Mesenchymal stem cell (in vitro differentiated cells and primary cell): ENCODE results near the gene TBC1D26. TPM values are rescaled to one million over a fixed set of nuclear protein-coding genes. Genes with fewer than 3 reads are reported as not detected.
"Not testable (repeated sequence)": the region's sequence is repeated elsewhere in the genome, so short reads cannot be mapped to it uniquely, and the experiment has no call there.

Source experiments
- DNase-seq: peaks from one replicate; pipeline ENCODE4 v3.0.0-alpha.2; 2013
- H2AFZ ChIP-seq: one replicate; pipeline ENCODE4 v1.6.1; 2013; ENCODE audit warnings: low read depth, mild to moderate bottlenecking, control low read depth, inconsistent platforms, low read length, moderate library complexity
- H2AK5ac ChIP-seq: 2 replicates; pipeline ENCODE4 v1.6.1; 2013; ENCODE audit warnings: low read length, moderate library complexity, mild to moderate bottlenecking, inconsistent platforms; ENCODE audit not compliant: severe bottlenecking
- H2BK120ac ChIP-seq: one replicate; pipeline ENCODE4 v1.6.1; 2013; ENCODE audit warnings: low read depth, mild to moderate bottlenecking, inconsistent platforms, low read length, moderate library complexity
- H2BK12ac ChIP-seq, 2 experiments: one replicate each; pipeline ENCODE4 v1.6.1; 2013; ENCODE audit warnings: inconsistent platforms in 2 of 2, low read length in 2 of 2, mild to moderate bottlenecking in 2 of 2, moderate library complexity in 2 of 2, control low read depth in 1 of 2
- H2BK15ac ChIP-seq: one replicate; pipeline ENCODE4 v1.6.1; 2013; ENCODE audit warnings: mild to moderate bottlenecking, low read depth, inconsistent platforms; ENCODE audit not compliant: poor library complexity, severe bottlenecking
- H2BK5ac ChIP-seq: 2 replicates; pipeline ENCODE4 v1.6.1; 2013; ENCODE audit warnings: low read depth, mild to moderate bottlenecking, low read length, control low read depth, inconsistent platforms; ENCODE audit not compliant: poor library complexity, severe bottlenecking
- H3K14ac ChIP-seq, 2 experiments: one replicate each; pipeline ENCODE4 v1.6.1; 2013; ENCODE audit warnings: inconsistent platforms in 2 of 2, low read length in 2 of 2, control low read depth in 1 of 2, mild to moderate bottlenecking in 1 of 2, moderate library complexity in 1 of 2
- H3K18ac ChIP-seq, 2 experiments: one replicate each; pipeline ENCODE4 v1.6.1; 2013; ENCODE audit warnings: inconsistent platforms in 2 of 2, low read length in 2 of 2, control low read depth in 1 of 2, low read depth in 1 of 2, mild to moderate bottlenecking in 1 of 2
- H3K23ac ChIP-seq, 2 experiments: one replicate each; pipeline ENCODE4 v1.6.1; 2013; ENCODE audit warnings: inconsistent platforms in 2 of 2, low read length in 2 of 2, mild to moderate bottlenecking in 2 of 2, moderate library complexity in 2 of 2, control low read depth in 1 of 2
- H3K27ac ChIP-seq: 2 replicates; pipeline ENCODE4 v1.5.1; 2013; ENCODE audit warnings: mild to moderate bottlenecking, moderate library complexity, low read length, control low read depth, inconsistent platforms; ENCODE audit not compliant: poor library complexity, severe bottlenecking
- H3K27me3 ChIP-seq, 2 experiments: 2 replicates each; pipeline versions ENCODE4 v1.6.1 to v1.7.0; 2013; ENCODE audit warnings: low read length in 2 of 2, mild to moderate bottlenecking in 2 of 2, moderate library complexity in 2 of 2, control low read depth in 1 of 2, inconsistent platforms in 1 of 2; ENCODE audit not compliant: control insufficient read depth in 1 of 2, insufficient read depth in 1 of 2
- H3K36me3 ChIP-seq, 2 experiments: 2 replicates each; pipeline versions ENCODE4 v1.6.1 to v1.7.0; 2013; ENCODE audit warnings: low read length in 2 of 2, control low read depth in 1 of 2, inconsistent platforms in 1 of 2, low read depth in 1 of 2, mild to moderate bottlenecking in 1 of 2; ENCODE audit not compliant: insufficient read depth in 2 of 2, control insufficient read depth in 1 of 2
- H3K4ac ChIP-seq, 2 experiments: one replicate each; pipeline ENCODE4 v1.6.1; 2013; ENCODE audit warnings: inconsistent platforms in 2 of 2, low read length in 2 of 2, mild to moderate bottlenecking in 2 of 2, moderate library complexity in 2 of 2, control low read depth in 1 of 2, low read depth in 1 of 2
- H3K4me1 ChIP-seq: 2 replicates; pipeline ENCODE4 v1.6.1; 2013; ENCODE audit warnings: low read depth, low read length, control low read depth; ENCODE audit not compliant: control insufficient read depth, insufficient read depth
- H3K4me2 ChIP-seq: 2 replicates; pipeline ENCODE4 v1.6.1; 2013; ENCODE audit warnings: low read length, mild to moderate bottlenecking, inconsistent platforms; ENCODE audit not compliant: poor library complexity, severe bottlenecking
- H3K4me3 ChIP-seq, 2 experiments: 2 replicates each; pipeline versions ENCODE4 v1.5.1 to v1.7.0; 2013; ENCODE audit warnings: low read length in 2 of 2, mild to moderate bottlenecking in 2 of 2, control low read depth in 1 of 2, low read depth in 1 of 2; ENCODE audit not compliant: insufficient read depth in 1 of 2
- H3K79me1 ChIP-seq: replicated peaks from 2 replicates; pipeline ENCODE4 v1.6.1; 2013; ENCODE audit warnings: mild to moderate bottlenecking, control low read depth, low read length, inconsistent platforms; ENCODE audit not compliant: poor library complexity, severe bottlenecking
- H3K9ac ChIP-seq: 2 replicates; pipeline ENCODE4 v1.7.0; 2013; ENCODE audit warnings: mild to moderate bottlenecking, low read length, moderate library complexity
- H3K9me3 ChIP-seq: 2 replicates; pipeline ENCODE4 v1.7.0; 2013; ENCODE audit warnings: mild to moderate bottlenecking, low read length; ENCODE audit not compliant: control insufficient read depth
- H4K8ac ChIP-seq: one replicate; pipeline ENCODE4 v1.6.1; 2013; ENCODE audit warnings: inconsistent platforms, mild to moderate bottlenecking, low read length, moderate library complexity
- H4K91ac ChIP-seq: one replicate; pipeline ENCODE4 v1.6.1; 2013; ENCODE audit warnings: mild to moderate bottlenecking, low read length, inconsistent platforms
- WGBS: methylation state at CpG from one replicate; pipeline ENCODE4 v1.1.7; 2013; ENCODE audit warnings: mixed read lengths; 5-methylcytosine and 5-hydroxymethylcytosine counted together
- polyA plus RNA-seq, 2 experiments: library from polyadenylated mRNA; stranded (reverse); fragments of 200-250 nt; gene quantifications; one replicate each; pipeline ENCODE4 v1.2.3, GENCODE V29; 2013

The TBC1D26 gene
- polyA plus RNA-seq (2013, experiment 1 of 2) = 0.03 TPM
- polyA plus RNA-seq (2013, experiment 2 of 2) = not detected

- not testable (repeated sequence) for H2BK5ac ChIP-seq, H3K36me3 ChIP-seq, H2AFZ ChIP-seq, H3K4me2 ChIP-seq, H3K79me1 ChIP-seq, H3K4ac ChIP-seq, H2BK12ac ChIP-seq, H3K27me3 ChIP-seq, H3K14ac ChIP-seq, H3K23ac ChIP-seq, H3K4me3 ChIP-seq, DNase-seq, H3K9ac ChIP-seq, H4K8ac ChIP-seq, H4K91ac ChIP-seq, H3K18ac ChIP-seq, H3K9me3 ChIP-seq, H2BK120ac ChIP-seq, H3K27ac ChIP-seq, H2BK15ac ChIP-seq, H2AK5ac ChIP-seq, H3K4me1 ChIP-seq
- WGBS = 83% methylated on average over 5 of the region's 10 CpGs
Observed at GRCh38 chr17:15731900-15732299, at the start of gene TBC1D26. Gene TBC1D26, plus strand, starts transcription at chr17:15732283. Its CDS starts 3,066 bp downstream, at chr17:15735349.

- not testable (repeated sequence) for H3K27me3 ChIP-seq, H3K27ac ChIP-seq, DNase-seq, H3K9me3 ChIP-seq, H2BK15ac ChIP-seq, H2BK5ac ChIP-seq, H3K23ac ChIP-seq, H3K4me2 ChIP-seq, H3K9ac ChIP-seq, H3K4ac ChIP-seq, H3K14ac ChIP-seq, H4K91ac ChIP-seq, H2BK120ac ChIP-seq, H2AFZ ChIP-seq, H4K8ac ChIP-seq, H3K79me1 ChIP-seq, H3K18ac ChIP-seq, H3K36me3 ChIP-seq, H2BK12ac ChIP-seq, H2AK5ac ChIP-seq, H3K4me1 ChIP-seq
- peak overlapping the region in 1 of 2 experiments; percentile 84 for H3K4me3 ChIP-seq
- 100% methylated on average over 3 of the region's 3 CpGs for WGBS
Observed at GRCh38 chr17:15683135-15683534, 48.9 kb upstream of the TBC1D26 start.

GRCh38 chr17:15683824-15684478 lies 48.1 kb upstream of the TBC1D26 start, which contains the start of gene TRIM16:
Gene TRIM16, minus strand, starts transcription at chr17:15684311. Its CDS starts 32,702 bp downstream, at chr17:15651609.
- Histone ChIP-seq H3K9ac (peak within 1 kb of the TSS; percentile 89), H3K18ac (peak within 1 kb of the TSS in 1 of 2 experiments; percentile 49), H3K4me2 (peak within 1 kb of the TSS; percentile 74), H2AFZ (peak within 1 kb of the TSS; percentile 88), H4K8ac (peak within 1 kb of the TSS; percentile 85), H3K4me3 (peak within 1 kb of the TSS; percentile 62 to 84)
- H2BK5ac ChIP-seq, H3K27me3 ChIP-seq, H4K91ac ChIP-seq, H2AK5ac ChIP-seq, H3K4me1 ChIP-seq, H3K27ac ChIP-seq, H3K4ac ChIP-seq, H3K79me1 ChIP-seq, H2BK120ac ChIP-seq, H3K36me3 ChIP-seq, H2BK12ac ChIP-seq, H3K9me3 ChIP-seq, H3K23ac ChIP-seq, H3K14ac ChIP-seq, H2BK15ac ChIP-seq: not testable (repeated sequence)
- DNase-seq = peak; percentile 72
- under 1% methylated on average over 7 of the region's 35 CpGs for WGBS

GRCh38 chr17:15687494-15687893 lies 44.6 kb upstream of the TBC1D26 start:
- not testable (repeated sequence) for H2AFZ ChIP-seq

More at GRCh38 chr17:15687494-15687893, 44.6 kb upstream of the TBC1D26 start:
- not testable (repeated sequence) for H2BK15ac ChIP-seq, H3K4ac ChIP-seq, H2BK120ac ChIP-seq, H3K4me3 ChIP-seq, H3K36me3 ChIP-seq, H2BK5ac ChIP-seq, H3K18ac ChIP-seq, H3K79me1 ChIP-seq, H3K4me1 ChIP-seq, H3K4me2 ChIP-seq, H3K14ac ChIP-seq, H4K91ac ChIP-seq, H2BK12ac ChIP-seq, H3K27ac ChIP-seq, H3K9ac ChIP-seq, H3K23ac ChIP-seq, H3K9me3 ChIP-seq, DNase-seq, H3K27me3 ChIP-seq, H2AK5ac ChIP-seq, H4K8ac ChIP-seq
- WGBS = 89% methylated on average over 1 of the region's 1 CpG
